HepG2 (cell line): ENCODE measurements around the gene DNASE1. TPM values are rescaled to one million over a fixed set of nuclear protein-coding genes. Genes with fewer than 3 reads are reported as not detected.

ENCODE experiments used
- ARHGAP35 ChIP-seq: sonication (generic); formaldehyde crosslinking; IDR thresholded peaks from 2 replicates; pipeline ENCODE4 v1.9.0; 2022; ENCODE audit warnings: mild to moderate bottlenecking, inconsistent platforms, moderate library complexity, missing genetic modification reagents, borderline replicate concordance
- HMGXB3 ChIP-seq: sonication (generic); formaldehyde crosslinking; IDR thresholded peaks from 2 replicates; pipeline ENCODE4 v1.4.0; 2020; ENCODE audit warnings: missing genetic modification reagents, borderline replicate concordance
- MAFF ChIP-seq: IDR thresholded peaks from 2 replicates; pipeline ENCODE4 v1.6.1; 2011; ENCODE audit warnings: low read depth, low read length, improper control_type of control experiment
- MED13 ChIP-seq: sonication (generic); formaldehyde crosslinking; IDR thresholded peaks from 2 replicates; pipeline ENCODE4 v1.5.0; 2020; ENCODE audit warnings: missing genetic modification reagents
- MLLT10 ChIP-seq: sonication (generic); formaldehyde crosslinking; IDR thresholded peaks from 2 replicates; pipeline ENCODE4 v1.4.0; 2020; ENCODE audit warnings: missing genetic modification reagents
- NFAT5 ChIP-seq: sonication (generic); formaldehyde crosslinking; IDR thresholded peaks from 2 replicates; pipeline ENCODE4 v1.4.0; 2020; ENCODE audit warnings: missing genetic modification reagents
- YEATS4 ChIP-seq: sonication (generic); formaldehyde crosslinking; IDR thresholded peaks from 2 replicates; pipeline ENCODE4 v1.4.0; 2020; ENCODE audit warnings: missing genetic modification reagents, borderline replicate concordance
- ZNF639 ChIP-seq: conservative IDR thresholded peaks from 2 replicates; pipeline ENCODE4 v1.6.1; 2018; ENCODE audit warnings: missing genetic modification reagents
- polyA plus RNA-seq, 8 experiments: library from polyadenylated mRNA; depleted of rRNA in 3 of 8; stranded (reverse) in 7 of 8; unstranded in 1 of 8; fragments of >200 nt; fragmentation: Illumina TruSeq in 4 of 8; extraction: Trizol in 4 of 8; gene quantifications; 2 replicates each; pipeline versions ENCODE4 v1.2.1 to v1.2.3, GENCODE V29; 2011 to 2016; ENCODE audit warnings: low read depth in 4 of 8, missing spikeins in 1 of 8, mixed read lengths in 1 of 8; ENCODE audit not compliant: insufficient read depth in 1 of 8
- total RNA-seq, 5 experiments: library from RNA; depleted of rRNA; stranded (reverse); fragments of >200 nt; fragmentation: Illumina TruSeq; extraction: Trizol; gene quantifications; 2 replicates each; pipeline ENCODE4 v1.2.3, GENCODE V29; 2016; ENCODE audit warnings: low read depth in 1 of 5
- TF ChIP-seq, protein P1 (sequence below): sonication (generic); formaldehyde crosslinking; IDR thresholded peaks from 2 replicates; pipeline ENCODE4 v1.4.0; 2020; ENCODE audit warnings: mild to moderate bottlenecking, missing genetic modification reagents
- TF ChIP-seq, protein P2 (sequence below): sonication (generic); formaldehyde crosslinking; IDR thresholded peaks from 2 replicates; pipeline ENCODE4 v1.4.0; 2020; ENCODE audit warnings: missing genetic modification reagents; ENCODE audit errors: not compliant biosample characterization
- TF ChIP-seq, protein P3 (sequence below): fragments of 450-650 bp; IDR thresholded peaks from 2 replicates; pipeline ENCODE4 v1.6.1; 2017; ENCODE audit warnings: mild to moderate bottlenecking

The DNASE1 gene
- total and polyA plus RNA-seq, 2 of the 13 experiments (the other 11 are each of a cell fraction or from before 2014, with no cell fraction given), result 7.1 to 11.1 TPM

DNA sequence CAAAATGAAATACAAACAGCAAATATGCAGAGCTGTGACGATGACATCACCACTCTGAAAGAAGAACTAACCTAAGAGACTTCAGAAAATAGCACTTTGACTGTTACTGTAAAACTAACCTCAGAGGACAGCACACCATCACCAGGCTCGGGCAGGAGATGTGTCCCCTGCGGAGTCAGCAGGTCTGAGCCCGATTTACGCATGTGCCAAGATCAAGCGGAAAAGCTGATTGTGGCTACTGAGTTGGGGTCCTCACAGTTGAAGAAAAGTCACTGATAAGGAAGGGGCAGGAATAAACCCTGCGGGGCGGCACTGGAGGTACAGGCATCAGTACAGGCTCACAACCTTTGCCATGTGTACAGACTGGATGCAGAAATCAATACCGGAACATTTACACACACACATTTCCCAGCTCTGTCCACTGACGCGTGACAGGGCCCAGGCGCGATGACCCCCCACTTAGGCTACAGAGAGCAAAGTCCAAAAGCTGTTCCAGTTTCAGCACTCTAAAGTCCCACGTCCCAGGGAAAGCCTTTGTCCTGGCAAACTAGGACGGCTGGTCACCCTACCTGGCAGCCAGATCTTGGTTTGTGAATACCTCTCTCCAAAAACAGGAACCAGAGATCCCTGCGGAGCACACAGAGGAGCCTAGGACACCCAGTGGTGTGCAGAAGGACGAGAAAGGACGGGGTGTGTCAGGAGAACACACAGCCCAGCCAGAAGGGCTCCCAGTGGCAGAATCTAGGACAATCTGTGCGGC lies 41.3 kb downstream of the DNASE1 start (continued):
- TF ChIP-seq ARHGAP35 (CRISPR knock-in tag), result peak; percentile 86; the same call in 1 of the 2 replicates
- TF ChIP-seq YEATS4 (CRISPR knock-in tag), result peak; percentile 97
- no peak for TF ChIP-seq HMGXB3
- no peak for TF ChIP-seq MLLT10
- TF ChIP-seq MAFF, result no peak
- TF ChIP-seq, protein P1, sequence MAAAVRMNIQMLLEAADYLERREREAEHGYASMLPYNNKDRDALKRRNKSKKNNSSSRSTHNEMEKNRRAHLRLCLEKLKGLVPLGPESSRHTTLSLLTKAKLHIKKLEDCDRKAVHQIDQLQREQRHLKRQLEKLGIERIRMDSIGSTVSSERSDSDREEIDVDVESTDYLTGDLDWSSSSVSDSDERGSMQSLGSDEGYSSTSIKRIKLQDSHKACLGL (CRISPR knock-in tag), result peak; percentile 69; the same call in 1 of the 2 replicates
- TF ChIP-seq, protein P2, sequence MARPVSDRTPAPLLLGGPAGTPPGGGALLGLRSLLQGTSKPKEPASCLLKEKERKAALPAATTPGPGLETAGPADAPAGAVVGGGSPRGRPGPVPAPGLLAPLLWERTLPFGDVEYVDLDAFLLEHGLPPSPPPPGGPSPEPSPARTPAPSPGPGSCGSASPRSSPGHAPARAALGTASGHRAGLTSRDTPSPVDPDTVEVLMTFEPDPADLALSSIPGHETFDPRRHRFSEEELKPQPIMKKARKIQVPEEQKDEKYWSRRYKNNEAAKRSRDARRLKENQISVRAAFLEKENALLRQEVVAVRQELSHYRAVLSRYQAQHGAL (CRISPR knock-in tag), result peak; percentile 58
- TF ChIP-seq, protein P3, sequence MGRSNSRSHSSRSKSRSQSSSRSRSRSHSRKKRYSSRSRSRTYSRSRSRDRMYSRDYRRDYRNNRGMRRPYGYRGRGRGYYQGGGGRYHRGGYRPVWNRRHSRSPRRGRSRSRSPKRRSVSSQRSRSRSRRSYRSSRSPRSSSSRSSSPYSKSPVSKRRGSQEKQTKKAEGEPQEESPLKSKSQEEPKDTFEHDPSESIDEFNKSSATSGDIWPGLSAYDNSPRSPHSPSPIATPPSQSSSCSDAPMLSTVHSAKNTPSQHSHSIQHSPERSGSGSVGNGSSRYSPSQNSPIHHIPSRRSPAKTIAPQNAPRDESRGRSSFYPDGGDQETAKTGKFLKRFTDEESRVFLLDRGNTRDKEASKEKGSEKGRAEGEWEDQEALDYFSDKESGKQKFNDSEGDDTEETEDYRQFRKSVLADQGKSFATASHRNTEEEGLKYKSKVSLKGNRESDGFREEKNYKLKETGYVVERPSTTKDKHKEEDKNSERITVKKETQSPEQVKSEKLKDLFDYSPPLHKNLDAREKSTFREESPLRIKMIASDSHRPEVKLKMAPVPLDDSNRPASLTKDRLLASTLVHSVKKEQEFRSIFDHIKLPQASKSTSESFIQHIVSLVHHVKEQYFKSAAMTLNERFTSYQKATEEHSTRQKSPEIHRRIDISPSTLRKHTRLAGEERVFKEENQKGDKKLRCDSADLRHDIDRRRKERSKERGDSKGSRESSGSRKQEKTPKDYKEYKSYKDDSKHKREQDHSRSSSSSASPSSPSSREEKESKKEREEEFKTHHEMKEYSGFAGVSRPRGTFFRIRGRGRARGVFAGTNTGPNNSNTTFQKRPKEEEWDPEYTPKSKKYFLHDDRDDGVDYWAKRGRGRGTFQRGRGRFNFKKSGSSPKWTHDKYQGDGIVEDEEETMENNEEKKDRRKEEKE, result no peak
- peak; percentile 72 for TF ChIP-seq MED13 (CRISPR knock-in tag)
- TF ChIP-seq ZNF639 (CRISPR knock-in tag), result no peak
- TF ChIP-seq NFAT5, result no peak
